ENCODE measurements around the gene KLK15. TPM values are rescaled to one million over a fixed set of nuclear protein-coding genes. Genes with fewer than 3 reads are reported as not detected.

KLK15 gene
- total and polyA plus RNA-seq, 2 donors (not counting 3 experiments of a cell fraction or from before 2014, with no cell fraction given) = not detected

DNA sequence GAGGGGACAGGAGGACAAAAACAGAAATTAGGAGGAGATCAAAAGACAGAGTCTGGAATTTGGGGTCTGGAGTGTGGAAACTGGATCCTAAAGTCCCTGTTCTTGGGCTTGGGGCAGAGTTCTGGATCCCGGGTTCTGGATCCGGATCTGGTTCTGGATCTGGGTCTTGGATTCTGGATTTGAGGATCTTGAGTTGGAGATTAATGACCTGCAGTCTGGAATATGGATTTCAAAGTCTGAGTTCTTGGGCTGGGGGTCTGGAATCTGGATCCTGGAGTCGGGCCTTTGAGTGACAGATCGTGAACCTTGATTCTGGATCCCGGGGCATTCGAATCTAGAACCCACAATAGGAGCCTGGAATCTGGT is 411 bp upstream of the KLK15 start:
- no peak overlapping the region for H3K4me3 ChIP-seq (replicated peaks in 1 of 3; ENCODE audit: insufficient read depth in 1 of 3, low read depth in 1 of 3, low read length in 3 of 3)
- intact Hi-C loops (cut with micrococcal nuclease) (no loop called here), dilution Hi-C loops (cut with MboI; ENCODE audit: extremely low pct_ligation_motif_present, low sequenced_read_pairs) (no loop called here)
- TF ChIP-seq FOS (IDR thresholded peaks at IDR 0.05; ENCODE audit: borderline replicate concordance, insufficient read depth, low read length) (no peak), POLR2A (IDR thresholded peaks at IDR 0.05; ENCODE audit: low read depth, low read length) (no peak), EZH2 (IDR thresholded peaks at IDR 0.05; ENCODE audit: borderline replicate concordance, low read depth, low read length, severe bottlenecking) (no peak), GATA2 (IDR thresholded peaks at IDR 0.05; ENCODE audit: insufficient read depth, insufficient read length, low read depth, low read length) (no peak), POLR2AphosphoS5 (IDR thresholded peaks at IDR 0.05; ENCODE audit: insufficient read depth, low read depth, low read length) (no peak), MYC (IDR thresholded peaks at IDR 0.05; ENCODE audit: low read depth, low read length) (no peak), JUN (IDR thresholded peaks at IDR 0.05; ENCODE audit: borderline replicate concordance, insufficient read depth, insufficient read length, low read depth) (no peak)
- TF ChIP-seq, protein P1, sequence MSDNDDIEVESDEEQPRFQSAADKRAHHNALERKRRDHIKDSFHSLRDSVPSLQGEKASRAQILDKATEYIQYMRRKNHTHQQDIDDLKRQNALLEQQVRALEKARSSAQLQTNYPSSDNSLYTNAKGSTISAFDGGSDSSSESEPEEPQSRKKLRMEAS (IDR thresholded peaks at IDR 0.05; ENCODE audit: insufficient read depth, insufficient read length) = no peak
- TF ChIP-seq, protein P2, sequence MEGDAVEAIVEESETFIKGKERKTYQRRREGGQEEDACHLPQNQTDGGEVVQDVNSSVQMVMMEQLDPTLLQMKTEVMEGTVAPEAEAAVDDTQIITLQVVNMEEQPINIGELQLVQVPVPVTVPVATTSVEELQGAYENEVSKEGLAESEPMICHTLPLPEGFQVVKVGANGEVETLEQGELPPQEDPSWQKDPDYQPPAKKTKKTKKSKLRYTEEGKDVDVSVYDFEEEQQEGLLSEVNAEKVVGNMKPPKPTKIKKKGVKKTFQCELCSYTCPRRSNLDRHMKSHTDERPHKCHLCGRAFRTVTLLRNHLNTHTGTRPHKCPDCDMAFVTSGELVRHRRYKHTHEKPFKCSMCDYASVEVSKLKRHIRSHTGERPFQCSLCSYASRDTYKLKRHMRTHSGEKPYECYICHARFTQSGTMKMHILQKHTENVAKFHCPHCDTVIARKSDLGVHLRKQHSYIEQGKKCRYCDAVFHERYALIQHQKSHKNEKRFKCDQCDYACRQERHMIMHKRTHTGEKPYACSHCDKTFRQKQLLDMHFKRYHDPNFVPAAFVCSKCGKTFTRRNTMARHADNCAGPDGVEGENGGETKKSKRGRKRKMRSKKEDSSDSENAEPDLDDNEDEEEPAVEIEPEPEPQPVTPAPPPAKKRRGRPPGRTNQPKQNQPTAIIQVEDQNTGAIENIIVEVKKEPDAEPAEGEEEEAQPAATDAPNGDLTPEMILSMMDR (IDR thresholded peaks at IDR 0.05; ENCODE audit: extremely low read depth in 1 of 2, insufficient read depth in 1 of 2, low read depth in 1 of 2, low read length in 2 of 2) = no peak
- H3K79me2 ChIP-seq (ENCODE audit: control insufficient read depth, insufficient read depth, low read length) = no peaks in the 10 kb centered on the region
- no peak overlapping the region for H3K9ac ChIP-seq (replicated peaks; ENCODE audit: extremely low read depth, insufficient read depth, low read length)
- POLR2A ChIA-PET = no interaction called here
- no peak overlapping the region for H3K27ac ChIP-seq (ENCODE audit: insufficient read depth, low read depth, low read length)
- H2AFZ ChIP-seq (ENCODE audit: low read depth, low read length) = no peak overlapping the region
- H3K4me2 ChIP-seq (ENCODE audit: insufficient read depth, low read length) = no peak overlapping the region
- no peak for DNase-seq (ENCODE audit: low read depth, low spot score)
- FAIRE-seq = no peak
- no TSS peak for BruUV-seq (replicated peaks)
- no peaks in the 10 kb centered on the region for H3K36me3 ChIP-seq (ENCODE audit: control insufficient read depth in 2 of 2, extremely low read depth in 1 of 2, insufficient read depth in 2 of 2, low read length in 2 of 2)
- H3K27me3 ChIP-seq (ENCODE audit: control insufficient read depth in 2 of 2, insufficient read depth in 2 of 2, low read length in 2 of 2) = no peaks in the 10 kb centered on the region
- CTCF ChIA-PET = no interaction called here
- no peaks in the 10 kb centered on the region for H3K9me1 ChIP-seq (replicated peaks; ENCODE audit: control insufficient read depth, extremely low read depth, insufficient read depth, low read length)
- peaks cover 4% of the 10 kb centered on the region for H3K4me1 ChIP-seq (ENCODE audit: control insufficient read depth, extremely low read depth, insufficient read depth, low read length)
- H4K20me1 ChIP-seq (replicated peaks; ENCODE audit: control insufficient read depth, extremely low read depth, insufficient read depth, low read length) = no peaks in the 10 kb centered on the region
- H3K9me3 ChIP-seq (replicated peaks; ENCODE audit: control insufficient read depth, insufficient read depth, low read length) = no peaks in the 10 kb centered on the region

Data from endothelial cell of umbilical vein (primary cell).